GM12878 (cell line): ENCODE data around the gene ST7. TPM values are rescaled to one million over a fixed set of nuclear protein-coding genes. Genes with fewer than 3 reads are reported as not detected.

Experiments
- ATAC-seq: fragments of 200-7000 bp; cut with Tn5 transposase; 3 replicates; pipeline ENCODE4 v1.9.1; 2020; ENCODE audit warnings: mild to moderate bottlenecking, moderate library complexity
- BruUV-seq: library from RNA; stranded (reverse); fragments of 400-500 nt; replicated peaks from 2 replicates; lab custom pipeline; 2021; lab: Mats Ljungman, UMichigan
- CTCF ChIA-PET: fragments of 300-600 bp; sonication (Branson Sonifier 250); formaldehyde crosslinking; extraction: SDS; loops from one replicate; lab custom pipeline; 2021; ENCODE audit warnings: inconsistent platforms; lab: Yijun Ruan, JAX
- POLR2A ChIA-PET: fragments of 350-600 bp; formaldehyde crosslinking; extraction: SDS; loops from one replicate; lab custom pipeline; 2021; ENCODE audit warnings: inconsistent platforms; lab: Charles Lee
- RAD21 ChIA-PET: fragments of 300-600 bp; sonication (Branson Sonifier 250); formaldehyde crosslinking; loops from one replicate; lab custom pipeline; 2023; ENCODE audit warnings: antibody characterized with exemption; ENCODE audit not compliant: unreplicated experiment; lab: Charles Lee
- SMC1A ChIA-PET: fragments of 300-600 bp; sonication (Branson Sonifier 250); formaldehyde crosslinking; loops from one replicate; lab custom pipeline; 2023; ENCODE audit not compliant: unreplicated experiment, uncharacterized antibody; lab: Charles Lee
- DNase-seq: peaks from one replicate; pipeline ENCODE4 v3.0.0-alpha.2; 2011; ENCODE audit warnings: low read depth, low spot score
- FAIRE-seq: peaks from 3 replicates; lab custom pipeline; 2011; peaks lifted over from hg19 to GRCh38; lab: Jason Lieb, UNC
- H2AFZ ChIP-seq: 2 replicates; pipeline ENCODE4 v1.6.0; 2011; ENCODE audit warnings: low read depth, low read length, control low read depth; ENCODE audit not compliant: control insufficient read depth
- H3K27ac ChIP-seq: 2 replicates; pipeline ENCODE4 v1.5.1; 2011; ENCODE audit warnings: control low read depth; ENCODE audit not compliant: control insufficient read depth, insufficient read depth
- H3K27me3 ChIP-seq, 2 experiments: replicated peaks in 1 of 2; 2 replicates each; pipeline versions ENCODE4 v1.6.0 to v1.6.1; 2011; ENCODE audit warnings: low read length in 1 of 2; ENCODE audit not compliant: control insufficient read depth in 2 of 2, insufficient read depth in 2 of 2
- H3K36me3 ChIP-seq, 2 experiments: 2 replicates each; pipeline ENCODE4 v1.5.1; 2011; ENCODE audit warnings: low read length in 1 of 2; ENCODE audit not compliant: control insufficient read depth in 2 of 2, insufficient read depth in 2 of 2
- H3K4me1 ChIP-seq: 2 replicates; pipeline ENCODE4 v1.6.1; 2011; ENCODE audit warnings: mild to moderate bottlenecking, low read length, moderate library complexity, mixed read lengths; ENCODE audit not compliant: control insufficient read depth, insufficient read depth
- H3K4me2 ChIP-seq: 2 replicates; pipeline ENCODE4 v1.6.0; 2011; ENCODE audit warnings: control low read depth; ENCODE audit not compliant: control insufficient read depth, insufficient read depth
- H3K4me3 ChIP-seq: fragments of 200-600 bp; sonication (generic); 2 replicates; pipeline ENCODE4 v1.5.1; 2016
- H3K79me2 ChIP-seq: 2 replicates; pipeline ENCODE4 v1.6.0; 2011; ENCODE audit warnings: low read length; ENCODE audit not compliant: control insufficient read depth, insufficient read depth
- H3K9ac ChIP-seq: 2 replicates; pipeline ENCODE4 v1.8.0; 2011; ENCODE audit warnings: low read length, control low read depth, mixed read lengths; ENCODE audit not compliant: control insufficient read depth, insufficient read depth
- H3K9me3 ChIP-seq: replicated peaks from 3 replicates; pipeline ENCODE4 v1.5.1; 2011; ENCODE audit warnings: mild to moderate bottlenecking, low read length; ENCODE audit not compliant: control insufficient read depth, insufficient read depth
- H4K20me1 ChIP-seq: 2 replicates; pipeline ENCODE4 v1.6.0; 2011; ENCODE audit not compliant: control insufficient read depth, insufficient read depth
- ASH2L ChIP-seq: fragments of 300-600, 200-600 bp; sonication (generic); IDR thresholded peaks from 2 replicates; pipeline ENCODE4 v1.6.1; 2017; ENCODE audit warnings: low read depth, mild to moderate bottlenecking, borderline replicate concordance
- DPF2 ChIP-seq: fragments of 450-650 bp; IDR thresholded peaks from 2 replicates; pipeline ENCODE4 v1.6.1; 2017; ENCODE audit warnings: mild to moderate bottlenecking
- E4F1 ChIP-seq: fragments of 450-650 bp; IDR thresholded peaks from 2 replicates; pipeline ENCODE4 v1.6.1; 2018; ENCODE audit warnings: borderline replicate concordance, mild to moderate bottlenecking; ENCODE audit not compliant: partially characterized antibody
- ELK1 ChIP-seq: IDR thresholded peaks from 2 replicates; pipeline ENCODE4 v1.6.1; 2012; ENCODE audit warnings: low read depth, low read length, improper control_type of control experiment
- EP300 ChIP-seq, 2 experiments: fragments of 150-350 bp in 1 of 2; IDR thresholded peaks; 2 replicates each; pipeline ENCODE4 v1.6.1; 2011 to 2012; ENCODE audit warnings: low read depth in 2 of 2, low read length in 2 of 2, borderline replicate concordance in 1 of 2, improper control_type of control experiment in 1 of 2, inconsistent platforms in 1 of 2; ENCODE audit not compliant: control insufficient read depth in 1 of 2
- JUNB ChIP-seq: IDR thresholded peaks from 2 replicates; pipeline ENCODE4 v1.6.1; 2016; ENCODE audit warnings: antibody characterized with exemption, mild to moderate bottlenecking
- NBN ChIP-seq: fragments of 450-650 bp; IDR thresholded peaks from 2 replicates; pipeline ENCODE4 v1.6.1; 2016
- PML ChIP-seq: IDR thresholded peaks from 2 replicates; pipeline ENCODE4 v1.6.1; 2012; ENCODE audit warnings: low read length, inconsistent platforms
- POU2F2 ChIP-seq: IDR thresholded peaks from 3 replicates; pipeline ENCODE4 v1.6.1; 2011; ENCODE audit warnings: low read depth, mild to moderate bottlenecking, low read length, borderline replicate concordance
- PRDM15 ChIP-seq: fragments of 450-650 bp; formaldehyde crosslinking; IDR thresholded peaks from 2 replicates; pipeline ENCODE4 v1.4.0; 2020; ENCODE audit warnings: mild to moderate bottlenecking, moderate library complexity
- RCOR1 ChIP-seq: conservative IDR thresholded peaks from 2 replicates; pipeline ENCODE4 v1.6.1; 2012; ENCODE audit warnings: low read depth, low read length, improper control_type of control experiment
- RELA ChIP-seq: fragments of 450-650 bp; IDR thresholded peaks from 2 replicates; pipeline ENCODE4 v1.8.0; 2014; ENCODE audit warnings: borderline replicate concordance; ENCODE audit not compliant: partially characterized antibody
- SREBF2 ChIP-seq: IDR thresholded peaks from 2 replicates; pipeline ENCODE4 v1.6.1; 2012; ENCODE audit warnings: mild to moderate bottlenecking, low read length
- STAT3 ChIP-seq: IDR thresholded peaks from 2 replicates; pipeline ENCODE4 v1.6.1; 2011; ENCODE audit warnings: low read depth, low read length, improper control_type of control experiment
- TAF1 ChIP-seq: IDR thresholded peaks from 2 replicates; pipeline ENCODE4 v1.6.1; 2011; ENCODE audit warnings: mild to moderate bottlenecking, low read depth, low read length, borderline replicate concordance
- ZZZ3 ChIP-seq: IDR thresholded peaks from 2 replicates; pipeline ENCODE4 v1.6.1; 2011; ENCODE audit warnings: low read depth; ENCODE audit not compliant: control insufficient read depth, insufficient read length
- in situ Hi-C: fragments of 300-500 bp; cut with MboI; formaldehyde crosslinking; loops from 9 replicates; pipeline ENCODE4 v1.14.3; 2018; ENCODE audit warnings: mixed read lengths
- intact Hi-C: fragments of 100-400 bp; cut with micrococcal nuclease; formaldehyde crosslinking; loops from one replicate; pipeline ENCODE4 v1.14.2; 2022; ENCODE audit not compliant: unreplicated experiment
- polyA plus RNA-seq, 11 experiments: library from polyadenylated mRNA; depleted of rRNA in 4 of 11; unstranded in 6 of 11; stranded (reverse) in 5 of 11; fragments of >200 nt; fragmentation: Nextera tagmentation in 4 of 11; fragmentation: Illumina TruSeq in 1 of 11; extraction: Ambion mirVana in 4 of 11; extraction: Trizol in 1 of 11; gene quantifications; 1 replicate in 1 of 11; 2 replicates in 10 of 11; pipeline versions ENCODE4 v1.2.1 to v1.2.3, GENCODE V29; 2011 to 2016; ENCODE audit warnings: inconsistent platforms in 2 of 11, missing spikeins in 2 of 11, low read depth in 1 of 11
- total RNA-seq, 4 experiments: library from RNA; depleted of rRNA in 3 of 4; stranded (reverse); fragments of >200 nt in 3 of 4; fragmentation: Illumina TruSeq in 1 of 4; extraction: Trizol in 1 of 4; gene quantifications; 2 replicates each; pipeline versions ENCODE4 v1.2.1 to v1.2.3, GENCODE V29; 2013 to 2021

Gene ST7
- total and polyA plus RNA-seq, 10 of the 15 experiments (the other 5 are each of a cell fraction or from before 2014, with no cell fraction given) = 27.7 to 76.4 (median 53.6) TPM

- intact Hi-C loops (no loop called here), in situ Hi-C loops (no loop called here)
- RAD21 ChIA-PET = interaction anchor here (1.4 to 6.3 kb wide), 2 partner anchors 16 to 61 kb away, joined by 3 to 71 read pairs; no protein-coding TSS in a partner anchor
- SMC1A ChIA-PET = interaction anchor here (1.0 to 8.4 kb wide), 3 partner anchors 12 to 42 kb away, joined by 6 to 97 read pairs (median 8); no protein-coding TSS in a partner anchor
- no peaks in the 10 kb centered on the region for H4K20me1 ChIP-seq
- no peak for ATAC-seq
- BruUV-seq = no TSS peak
- no peak for DNase-seq
- no peaks in the 10 kb centered on the region for H3K27me3 ChIP-seq
- no peak for FAIRE-seq
- peaks cover 11% of the 10 kb centered on the region for H3K9me3 ChIP-seq
- no peaks in the 10 kb centered on the region for H3K36me3 ChIP-seq
- H3K4me1 ChIP-seq = peaks cover 24% of the 10 kb centered on the region
- no peak overlapping the region for H3K27ac ChIP-seq
- no peak overlapping the region for H2AFZ ChIP-seq
- CTCF ChIA-PET = interaction anchor here (1.4 kb wide), 1 partner anchor 43 kb away, joined by 3 read pairs; no protein-coding TSS in a partner anchor
- H3K4me2 ChIP-seq = no peak overlapping the region
- peaks cover 80% of the 10 kb centered on the region for H3K79me2 ChIP-seq
- H3K9ac ChIP-seq = no peak overlapping the region
- POLR2A ChIA-PET = no interaction called here
- no peak overlapping the region for H3K4me3 ChIP-seq
- no peak for TF ChIP-seq SREBF2
- no peak for TF ChIP-seq E4F1
- no peak for TF ChIP-seq RELA
- no peak for TF ChIP-seq TAF1
- TF ChIP-seq PML = no peak
- TF ChIP-seq POU2F2 = no peak
- no peak for TF ChIP-seq EP300 (IDR thresholded peaks at IDR 0.05; ENCODE audit: borderline replicate concordance in 1 of 2, control insufficient read depth in 1 of 2, low read depth in 2 of 2, low read length in 2 of 2)
- TF ChIP-seq DPF2 = no peak
- no peak for TF ChIP-seq PRDM15
- TF ChIP-seq NBN = no peak
- no peak for TF ChIP-seq RCOR1
- no peak for TF ChIP-seq ASH2L
- no peak for TF ChIP-seq ZZZ3
- no peak for TF ChIP-seq STAT3
- TF ChIP-seq ELK1 = no peak
- TF ChIP-seq JUNB = no peak
These were observed 72.6 kb downstream of the ST7 start for GRCh38 chr7:117025891-117026290.
